H1 (cell line): ENCODE results near the gene ABHD8. TPM values are rescaled to one million over a fixed set of nuclear protein-coding genes. Genes with fewer than 3 reads are reported as not detected.
A peak's percentile ranks its signal among the peaks of the same experiment; 100 is the strongest.

Source experiments
- CTCF ChIA-PET: fragments of 300-600 bp; sonication (Branson Sonifier 250); formaldehyde crosslinking; loops from one replicate; lab custom pipeline; 2021; ENCODE audit not compliant: partially characterized antibody; lab: Charles Lee
- POLR2A ChIA-PET: fragments of 300-600 bp; sonication (Branson Sonifier 250); formaldehyde crosslinking; loops from one replicate; lab custom pipeline; 2021; ENCODE audit warnings: inconsistent platforms; ENCODE audit not compliant: partially characterized antibody; lab: Charles Lee
- DNase-seq, 2 experiments: peaks; one replicate each; pipeline versions ENCODE4 v3.0.0 to v3.0.0-alpha.2; 2010 to 2022; ENCODE audit warnings: low spot score in 2 of 2, low read depth in 1 of 2, mixed read lengths in 1 of 2
- FAIRE-seq: peaks from 2 replicates; lab custom pipeline; 2011; peaks lifted over from hg19 to GRCh38; lab: Jason Lieb, UNC
- H2AFZ ChIP-seq: 2 replicates; pipeline ENCODE4 v1.8.1; 2012; ENCODE audit warnings: low read length, inconsistent platforms
- H2AK5ac ChIP-seq: 2 replicates; pipeline ENCODE4 v1.6.1; 2013; ENCODE audit warnings: low read depth, low read length
- H2BK120ac ChIP-seq: replicated peaks from 2 replicates; pipeline ENCODE3; 2013; ENCODE audit warnings: low read depth, low read length, inconsistent platforms
- H2BK12ac ChIP-seq: 2 replicates; pipeline ENCODE4 v1.6.1; 2013; ENCODE audit warnings: low read depth, low read length
- H2BK15ac ChIP-seq: 2 replicates; pipeline ENCODE4 v1.6.1; 2013; ENCODE audit warnings: low read length
- H2BK20ac ChIP-seq: 2 replicates; pipeline ENCODE4 v1.6.1; 2013; ENCODE audit warnings: low read length
- H2BK5ac ChIP-seq: 2 replicates; pipeline ENCODE4 v1.6.1; 2013; ENCODE audit warnings: low read depth, low read length
- H3K14ac ChIP-seq: 2 replicates; pipeline ENCODE4 v1.6.1; 2013; ENCODE audit warnings: inconsistent platforms; ENCODE audit not compliant: insufficient read length
- H3K18ac ChIP-seq: 2 replicates; pipeline ENCODE4 v1.6.1; 2013; ENCODE audit warnings: low read length; ENCODE audit errors: extremely low read depth
- H3K23ac ChIP-seq: 2 replicates; pipeline ENCODE4 v1.6.1; 2013; ENCODE audit warnings: inconsistent platforms; ENCODE audit not compliant: insufficient read length
- H3K23me2 ChIP-seq: 2 replicates; pipeline ENCODE4 v1.6.1; 2013; ENCODE audit warnings: low read depth, low read length
- H3K27ac ChIP-seq: 2 replicates; pipeline ENCODE4 v1.6.1; 2011; ENCODE audit warnings: low read depth, low read length, inconsistent platforms
- H3K27me3 ChIP-seq, 4 experiments: replicated peaks in 1 of 4; 1 replicate in 1 of 4; 2 replicates in 3 of 4; pipeline versions ENCODE4 v1.6.1 to v1.8.1; 2011 to 2013; ENCODE audit warnings: low read length in 3 of 4, mild to moderate bottlenecking in 3 of 4, inconsistent platforms in 2 of 4, mixed read lengths in 2 of 4, moderate library complexity in 1 of 4; ENCODE audit not compliant: control insufficient read depth in 3 of 4, insufficient read depth in 3 of 4; ENCODE audit errors: extremely low read depth in 1 of 4
- H3K36me3 ChIP-seq, 4 experiments: 2 replicates each; pipeline versions ENCODE4 v1.6.1 to v1.8.1; 2011 to 2013; ENCODE audit warnings: mild to moderate bottlenecking in 4 of 4, low read length in 3 of 4, moderate library complexity in 2 of 4, control low read depth in 1 of 4, inconsistent platforms in 1 of 4; ENCODE audit not compliant: insufficient read depth in 4 of 4, control insufficient read depth in 2 of 4
- H3K4ac ChIP-seq: replicated peaks from 2 replicates; pipeline ENCODE3; 2013; ENCODE audit warnings: low read length, low read depth, mixed read lengths, inconsistent platforms; ENCODE audit not compliant: insufficient read length
- H3K4me1 ChIP-seq, 4 experiments: replicated peaks in 1 of 4; 1 replicate in 1 of 4; 2 replicates in 3 of 4; pipeline versions ENCODE4 v1.6.1 to v1.8.1; 2011 to 2013; ENCODE audit warnings: low read length in 3 of 4, inconsistent platforms in 2 of 4, mixed read lengths in 1 of 4; ENCODE audit not compliant: insufficient read depth in 4 of 4, control insufficient read depth in 3 of 4
- H3K4me2 ChIP-seq, 2 experiments: 2 replicates each; pipeline versions ENCODE4 v1.6.1 to v1.8.1; 2011 to 2013; ENCODE audit warnings: low read depth in 2 of 2, low read length in 2 of 2, control low read depth in 1 of 2, inconsistent platforms in 1 of 2, mild to moderate bottlenecking in 1 of 2; ENCODE audit not compliant: insufficient read depth in 1 of 2
- H3K4me3 ChIP-seq, 4 experiments: fragments of 200-600, 300-600 bp in 1 of 4; sonication (generic), shearing (Covaris generic), sonication (Bioruptor Twin) in 1 of 4; 2 replicates each; pipeline versions ENCODE4 v1.5.1 to v1.8.1; 2011 to 2016; ENCODE audit warnings: low read length in 4 of 4, low read depth in 3 of 4, control low read depth in 2 of 4, inconsistent platforms in 2 of 4, mild to moderate bottlenecking in 2 of 4, mixed read lengths in 1 of 4, moderate library complexity in 1 of 4; ENCODE audit not compliant: insufficient read depth in 2 of 4; ENCODE audit errors: extremely low read depth in 1 of 4
- H3K56ac ChIP-seq: replicated peaks from 2 replicates; pipeline ENCODE3; 2013; ENCODE audit warnings: low read depth, mild to moderate bottlenecking, mixed read lengths, low read length, inconsistent platforms; ENCODE audit not compliant: insufficient read length
- H3K79me1 ChIP-seq: 2 replicates; pipeline ENCODE4 v1.6.1; 2013; ENCODE audit warnings: low read depth, low read length, control low read depth
- H3K79me2 ChIP-seq, 2 experiments: 2 replicates each; pipeline versions ENCODE4 v1.6.1 to v1.8.1; 2012 to 2013; ENCODE audit warnings: low read length in 2 of 2, mild to moderate bottlenecking in 2 of 2, inconsistent platforms in 1 of 2; ENCODE audit not compliant: insufficient read depth in 2 of 2, control insufficient read depth in 1 of 2
- H3K9ac ChIP-seq, 4 experiments: replicated peaks in 1 of 4; 1 replicate in 1 of 4; 2 replicates in 3 of 4; pipeline versions ENCODE4 v1.6.1 to v1.8.1; 2011 to 2013; ENCODE audit warnings: low read depth in 3 of 4, low read length in 3 of 4, control low read depth in 2 of 4, mild to moderate bottlenecking in 2 of 4, moderate library complexity in 2 of 4, inconsistent platforms in 1 of 4; ENCODE audit errors: extremely low read depth in 1 of 4
- H3K9me3 ChIP-seq, 2 experiments: 2 replicates each; pipeline versions ENCODE4 v1.6.1 to v1.8.1; 2012 to 2013; ENCODE audit warnings: mild to moderate bottlenecking in 2 of 2, moderate library complexity in 2 of 2, control low read depth in 1 of 2, inconsistent platforms in 1 of 2, low read depth in 1 of 2, low read length in 1 of 2, mixed read lengths in 1 of 2; ENCODE audit not compliant: insufficient read depth in 2 of 2
- H4K20me1 ChIP-seq, 2 experiments: replicated peaks in 1 of 2; 2 replicates each; pipeline versions ENCODE3 to v1.8.1; 2011 to 2013; ENCODE audit warnings: inconsistent platforms in 2 of 2, low read length in 2 of 2, mild to moderate bottlenecking in 1 of 2; ENCODE audit not compliant: insufficient read depth in 2 of 2, control insufficient read depth in 1 of 2
- H4K5ac ChIP-seq: 2 replicates; pipeline ENCODE4 v1.6.1; 2013; ENCODE audit warnings: low read length, low read depth, mixed read lengths, inconsistent platforms; ENCODE audit not compliant: insufficient read length
- H4K8ac ChIP-seq: 2 replicates; pipeline ENCODE4 v1.8.0; 2013; ENCODE audit warnings: mild to moderate bottlenecking, moderate library complexity, low read length, inconsistent platforms; ENCODE audit not compliant: insufficient read depth; ENCODE audit errors: extremely low read depth
- H4K91ac ChIP-seq: replicated peaks from 2 replicates; pipeline ENCODE3; 2013; ENCODE audit warnings: low read length, mixed read lengths, inconsistent platforms; ENCODE audit not compliant: insufficient read length
- BACH1 ChIP-seq: IDR thresholded peaks from 2 replicates; pipeline ENCODE4 v1.6.1; 2012; ENCODE audit warnings: low read length, improper control_type of control experiment
- BRCA1 ChIP-seq: IDR thresholded peaks from 2 replicates; pipeline ENCODE4 v1.6.1; 2012; ENCODE audit warnings: low read depth, low read length, improper control_type of control experiment
- CHD2 ChIP-seq: IDR thresholded peaks from 2 replicates; pipeline ENCODE4 v1.6.1; 2012; ENCODE audit warnings: low read length, improper control_type of control experiment
- E2F6 ChIP-seq: IDR thresholded peaks from 2 replicates; pipeline ENCODE4 v1.6.1; 2012; ENCODE audit warnings: inconsistent platforms
- NANOG ChIP-seq: IDR thresholded peaks from 2 replicates; pipeline ENCODE4 v1.6.1; 2011; ENCODE audit warnings: low read length, low read depth, mild to moderate bottlenecking, inconsistent platforms; ENCODE audit not compliant: insufficient read depth, poor library complexity, severe bottlenecking
- POLR2AphosphoS5 ChIP-seq: IDR thresholded peaks from 2 replicates; pipeline ENCODE4 v1.6.1; 2011; ENCODE audit warnings: low read depth, low read length
- RAD21 ChIP-seq, 2 experiments: IDR thresholded peaks in 1 of 2; conservative IDR thresholded peaks in 1 of 2; 2 replicates each; pipeline ENCODE4 v1.6.1; 2011; ENCODE audit warnings: low read depth in 2 of 2, low read length in 2 of 2, improper control_type of control experiment in 1 of 2, inconsistent platforms in 1 of 2, mild to moderate bottlenecking in 1 of 2, moderate library complexity in 1 of 2
- SIN3A ChIP-seq, 2 experiments: IDR thresholded peaks in 1 of 2; conservative IDR thresholded peaks in 1 of 2; 2 replicates each; pipeline ENCODE4 v1.6.1; 2011 to 2012; ENCODE audit warnings: low read length in 2 of 2, improper control_type of control experiment in 1 of 2, low read depth in 1 of 2, mild to moderate bottlenecking in 1 of 2
- SP4 ChIP-seq: IDR thresholded peaks from 2 replicates; pipeline ENCODE4 v1.6.1; 2012; ENCODE audit warnings: low read length, inconsistent platforms
- WGBS, 2 experiments: shearing (Covaris generic) in 1 of 2; methylation state at CpG; one replicate each; pipeline versions ENCODE4 v1.1.6 to v1.1.7; 2013 to 2015; ENCODE audit warnings: low lambda C conversion rate in 2 of 2, mixed read lengths in 2 of 2, inconsistent platforms in 1 of 2, low coverage in 1 of 2, missing lambda C conversion rate in 1 of 2; ENCODE audit not compliant: insufficient replicate concordance in 2 of 2, insufficient coverage in 1 of 2, insufficient read length in 1 of 2; ENCODE audit errors: extremely low coverage in 1 of 2, missing lambda C conversion rate in 1 of 2; 5-methylcytosine and 5-hydroxymethylcytosine counted together
- polyA plus RNA-seq, 7 experiments: library from polyadenylated mRNA; depleted of rRNA in 3 of 7; stranded (reverse) in 5 of 7; unstranded in 2 of 7; fragments of >200 nt in 5 of 7; fragments of 200-250 nt in 2 of 7; gene quantifications; 1 replicate in 5 of 7; 2 replicates in 1 of 7; 4 replicates in 1 of 7; pipeline versions ENCODE4 v1.2.1 to v1.2.3, GENCODE V29; 2011 to 2013; ENCODE audit warnings: missing spikeins in 2 of 7, mixed read lengths in 2 of 7
- total RNA-seq: library from RNA; stranded (reverse); fragmentation: NEBNext Ultra II Directional; extraction: Animal tissue kit (Norgen Biotek cat#: 25700); gene quantifications from 2 replicates; pipeline ENCODE4 v1.2.1, GENCODE V29; 2021

The ABHD8 gene
- total and polyA plus RNA-seq, 2 of the 8 experiments (the other 6 are each of a cell fraction or from before 2014, with no cell fraction given), result 11.3 to 18.7 TPM

GRCh38 chr19:17304386-17305215 is 1.4 kb upstream of the ABHD8 start:
- peaks cover 4% of the 10 kb centered on the region for H3K79me1 ChIP-seq
- peaks cover 7% of the 10 kb centered on the region for H3K23me2 ChIP-seq
- peak overlapping the region in 1 of 4 experiments; percentile 78; a peak in 2 of 8 replicates for H3K4me3 ChIP-seq
- DNase-seq (no peak), FAIRE-seq (no peak)
- no peak overlapping the region for H3K27ac ChIP-seq
- H2BK15ac ChIP-seq, result 0 out of 2 replicates have a peak overlapping the region, but pooled peaks have one; percentile 81
- peaks cover 0 to 4% of the 10 kb centered on the region in 2 experiments; a peak in 1 of 4 replicates for H3K79me2 ChIP-seq
- no peak for TF ChIP-seq RAD21 (IDR thresholded peaks at IDR 0.05 in 1 of 2, conservative IDR thresholded peaks at IDR 0.05 in 1 of 2; ENCODE audit: low read depth in 2 of 2, low read length in 2 of 2)
- TF ChIP-seq BACH1, result no peak
- TF ChIP-seq BRCA1, result no peak
- TF ChIP-seq SIN3A (conservative IDR thresholded peaks at IDR 0.05 in 1 of 2, IDR thresholded peaks at IDR 0.05 in 1 of 2; ENCODE audit: low read depth in 1 of 2, low read length in 2 of 2), result no peak
- TF ChIP-seq SP4, result no peak
- TF ChIP-seq E2F6, result no peak
- TF ChIP-seq NANOG, result no peak
- TF ChIP-seq POLR2AphosphoS5, result no peak
- TF ChIP-seq CHD2, result no peak
- peak overlapping the region; percentile 59 to 82; a peak in 3 of 4 replicates for H3K4me2 ChIP-seq
- no peak overlapping the region for H4K5ac ChIP-seq
- peaks cover 0 to 9% (median 0%) of the 10 kb centered on the region in 4 experiments; a peak in 2 of 8 replicates for H3K36me3 ChIP-seq
- H3K18ac ChIP-seq, result no peak overlapping the region
- no peak overlapping the region for H3K9ac ChIP-seq
- H3K14ac ChIP-seq, result no peak overlapping the region
- no peak overlapping the region for H2BK120ac ChIP-seq
- H3K4ac ChIP-seq, result no peak overlapping the region
- no peak overlapping the region for H3K23ac ChIP-seq
- H2BK12ac ChIP-seq, result peak overlapping the region; percentile 92
- no peak overlapping the region for H4K8ac ChIP-seq
- H2AK5ac ChIP-seq, result peak overlapping the region; percentile 61; the same call in 1 of the 2 replicates
- H2BK20ac ChIP-seq, result peak overlapping the region; percentile 23; the same call in 1 of the 2 replicates
- WGBS, 2 experiments, result 78% methylated on average over 12 of the region's 12 CpGs; no CpG with 5 or more reads in 1 of the 2 experiments
- H4K20me1 ChIP-seq, result peaks cover 1 to 8% of the 10 kb centered on the region in 2 experiments
- no peak overlapping the region for H2AFZ ChIP-seq
- peaks cover 12 to 21% (median 14%) of the 10 kb centered on the region in 4 experiments for H3K4me1 ChIP-seq
- no peak overlapping the region for H4K91ac ChIP-seq
- H3K9me3 ChIP-seq, result no peaks in the 10 kb centered on the region
- H2BK5ac ChIP-seq, result no peak overlapping the region
- no peaks in the 10 kb centered on the region for H3K27me3 ChIP-seq
- no peak overlapping the region for H3K56ac ChIP-seq
- CTCF ChIA-PET, result interaction anchor here (0.6 to 3.0 kb wide), 22 partner anchors 8 to 774 kb away, joined by 3 to 29 read pairs (median 4); partner anchors contain the start of genes ANO8 and USE1
- POLR2A ChIA-PET, result interaction anchor here (0.6 to 18.5 kb wide), 10 partner anchors 10 to 137 kb away, joined by 3 to 329 read pairs (median 4); partner anchors contain the start of genes ANO8, BABAM1 and USE1
